Measurements from ENCODE around the gene POLR2B. TPM values are rescaled to one million over a fixed set of nuclear protein-coding genes. Genes with fewer than 3 reads are reported as not detected.

The POLR2B gene
- total RNA-seq, 1 experiment from 2014 or later, result 77.1 TPM

DNA sequence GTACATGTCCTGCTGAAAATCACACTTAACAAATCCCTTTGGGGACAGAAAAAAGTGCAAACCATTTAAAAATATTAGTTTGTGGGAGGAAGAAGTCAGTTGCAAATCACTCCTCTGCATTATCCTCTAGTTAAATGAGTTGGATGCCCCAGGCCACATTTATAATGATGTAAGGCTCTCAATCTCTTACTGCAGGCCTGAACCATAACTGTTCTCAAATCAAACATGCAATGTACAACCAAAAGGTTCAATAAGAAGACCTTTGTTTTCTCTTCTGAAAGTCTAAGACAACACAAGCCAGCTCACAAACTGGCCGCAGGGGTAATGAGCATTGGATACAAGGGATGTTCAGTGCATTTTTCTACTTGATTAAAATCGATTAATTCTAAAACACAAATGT is 91.8 kb downstream of the POLR2B start:
- no peak overlapping the region for H3K4me2 ChIP-seq
- POLR2A ChIA-PET (ENCODE audit: unreplicated experiment), result no interaction called here
- no peak overlapping the region for H3K27ac ChIP-seq
- no peaks in the 10 kb centered on the region for H3K4me1 ChIP-seq (replicated peaks; ENCODE audit: insufficient read depth)
- no peaks in the 10 kb centered on the region for H3K9me2 ChIP-seq (ENCODE audit: insufficient read depth)
- H3K4me3 ChIP-seq, result no peak overlapping the region
- no peaks in the 10 kb centered on the region for H3K79me2 ChIP-seq (ENCODE audit: low read depth)
- H2AFZ ChIP-seq, result no peak overlapping the region
- no peaks in the 10 kb centered on the region for H4K20me1 ChIP-seq (ENCODE audit: insufficient read depth)
- intact Hi-C loops (cut with micrococcal nuclease; ENCODE audit: unreplicated experiment), result no loop called here
- no peaks in the 10 kb centered on the region for H3K9me3 ChIP-seq (ENCODE audit: insufficient read depth, low read depth)
- TF ChIP-seq, protein P1, sequence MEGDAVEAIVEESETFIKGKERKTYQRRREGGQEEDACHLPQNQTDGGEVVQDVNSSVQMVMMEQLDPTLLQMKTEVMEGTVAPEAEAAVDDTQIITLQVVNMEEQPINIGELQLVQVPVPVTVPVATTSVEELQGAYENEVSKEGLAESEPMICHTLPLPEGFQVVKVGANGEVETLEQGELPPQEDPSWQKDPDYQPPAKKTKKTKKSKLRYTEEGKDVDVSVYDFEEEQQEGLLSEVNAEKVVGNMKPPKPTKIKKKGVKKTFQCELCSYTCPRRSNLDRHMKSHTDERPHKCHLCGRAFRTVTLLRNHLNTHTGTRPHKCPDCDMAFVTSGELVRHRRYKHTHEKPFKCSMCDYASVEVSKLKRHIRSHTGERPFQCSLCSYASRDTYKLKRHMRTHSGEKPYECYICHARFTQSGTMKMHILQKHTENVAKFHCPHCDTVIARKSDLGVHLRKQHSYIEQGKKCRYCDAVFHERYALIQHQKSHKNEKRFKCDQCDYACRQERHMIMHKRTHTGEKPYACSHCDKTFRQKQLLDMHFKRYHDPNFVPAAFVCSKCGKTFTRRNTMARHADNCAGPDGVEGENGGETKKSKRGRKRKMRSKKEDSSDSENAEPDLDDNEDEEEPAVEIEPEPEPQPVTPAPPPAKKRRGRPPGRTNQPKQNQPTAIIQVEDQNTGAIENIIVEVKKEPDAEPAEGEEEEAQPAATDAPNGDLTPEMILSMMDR (conservative IDR thresholded peaks at IDR 0.05), result no peak
- no peak for TF ChIP-seq EZH2 (IDR thresholded peaks at IDR 0.05; ENCODE audit: low read depth)
- no peak for DNase-seq
- no TSS peak for BruUV-seq (replicated peaks)
- no peaks in the 10 kb centered on the region for H3K27me3 ChIP-seq (ENCODE audit: insufficient read depth, low read depth)
- no peaks in the 10 kb centered on the region for H3K36me3 ChIP-seq (ENCODE audit: low read depth)
- no peaks in the 10 kb centered on the region for H3F3A ChIP-seq (ENCODE audit: insufficient read depth, low read depth)
- CTCF ChIA-PET, result no interaction called here

DNA sequence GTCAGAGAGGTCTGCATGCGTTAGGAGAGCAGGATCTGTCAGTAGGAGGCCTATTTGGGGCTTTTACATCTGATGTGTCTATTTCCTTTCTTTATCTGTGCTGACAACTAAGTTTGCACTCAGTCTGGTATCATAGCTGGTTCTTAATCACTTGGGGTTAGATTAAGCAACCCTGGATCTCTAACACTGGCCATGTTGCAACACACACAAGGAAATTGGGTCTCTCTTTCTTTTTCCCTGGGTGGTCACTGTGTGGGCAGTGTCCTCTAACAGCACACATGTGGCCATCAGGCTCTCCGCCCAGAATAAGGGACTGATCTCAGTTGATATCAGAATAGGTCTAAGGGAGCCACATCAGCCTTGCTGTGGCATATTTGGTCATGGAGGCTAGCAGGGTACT is 92.6 kb downstream of the POLR2B start:
- H2AFZ ChIP-seq, result no peak overlapping the region
- no peak for TF ChIP-seq EZH2 (IDR thresholded peaks at IDR 0.05; ENCODE audit: low read depth)
- TF ChIP-seq, protein P1 (conservative IDR thresholded peaks at IDR 0.05), result no peak
- no TSS peak for BruUV-seq (replicated peaks)
- CTCF ChIA-PET, result no interaction called here
- no peaks in the 10 kb centered on the region for H3K79me2 ChIP-seq (ENCODE audit: low read depth)
- no peak for DNase-seq
- H3K4me1 ChIP-seq (replicated peaks; ENCODE audit: insufficient read depth), result no peaks in the 10 kb centered on the region
- H4K20me1 ChIP-seq (ENCODE audit: insufficient read depth), result no peaks in the 10 kb centered on the region
- H3K4me3 ChIP-seq, result no peak overlapping the region
- H3K27me3 ChIP-seq (ENCODE audit: insufficient read depth, low read depth), result no peaks in the 10 kb centered on the region
- POLR2A ChIA-PET (ENCODE audit: unreplicated experiment), result no interaction called here
- H3K9me3 ChIP-seq (ENCODE audit: insufficient read depth, low read depth), result no peaks in the 10 kb centered on the region
- no peaks in the 10 kb centered on the region for H3K36me3 ChIP-seq (ENCODE audit: low read depth)
- intact Hi-C loops (cut with micrococcal nuclease; ENCODE audit: unreplicated experiment), result no loop called here
- no peaks in the 10 kb centered on the region for H3K9me2 ChIP-seq (ENCODE audit: insufficient read depth)
- H3F3A ChIP-seq (ENCODE audit: insufficient read depth, low read depth), result no peaks in the 10 kb centered on the region
- no peak overlapping the region for H3K4me2 ChIP-seq
- H3K27ac ChIP-seq, result no peak overlapping the region

DNA sequence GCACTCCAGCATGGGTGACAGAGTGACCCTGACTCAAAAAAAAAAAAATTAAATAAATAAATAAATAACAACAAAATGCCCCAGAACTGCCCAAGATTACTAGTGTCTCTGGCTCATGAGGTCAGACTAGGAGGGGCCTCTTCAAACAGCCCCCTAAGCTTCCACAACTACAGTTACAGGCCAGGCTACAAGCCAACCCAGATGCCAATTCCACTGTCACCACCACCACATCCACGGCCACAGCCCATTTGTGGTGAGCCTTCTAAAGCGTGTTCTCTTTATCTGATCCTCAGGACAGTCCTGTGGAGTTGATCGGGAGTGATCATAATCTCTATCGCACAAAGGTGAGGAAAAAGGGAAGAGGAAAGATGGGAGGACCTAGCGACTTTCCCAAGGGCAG is 94.9 kb downstream of the POLR2B start:
- H3K4me3 ChIP-seq, result no peak overlapping the region
- no peak overlapping the region for H2AFZ ChIP-seq
- H3K9me3 ChIP-seq (ENCODE audit: insufficient read depth, low read depth), result no peaks in the 10 kb centered on the region
- POLR2A ChIA-PET (ENCODE audit: unreplicated experiment), result no interaction called here
- H3K4me1 ChIP-seq (replicated peaks; ENCODE audit: insufficient read depth), result no peaks in the 10 kb centered on the region
- no peak overlapping the region for H3K27ac ChIP-seq
- no peaks in the 10 kb centered on the region for H3F3A ChIP-seq (ENCODE audit: insufficient read depth, low read depth)
- no peak for DNase-seq
- TF ChIP-seq EZH2 (IDR thresholded peaks at IDR 0.05; ENCODE audit: low read depth), result no peak
- TF ChIP-seq, protein P1 (conservative IDR thresholded peaks at IDR 0.05), result no peak
- CTCF ChIA-PET, result no interaction called here
- no peaks in the 10 kb centered on the region for H4K20me1 ChIP-seq (ENCODE audit: insufficient read depth)
- no peak overlapping the region for H3K4me2 ChIP-seq
- H3K27me3 ChIP-seq (ENCODE audit: insufficient read depth, low read depth), result no peaks in the 10 kb centered on the region
- intact Hi-C loops (cut with micrococcal nuclease; ENCODE audit: unreplicated experiment), result no loop called here
- H3K79me2 ChIP-seq (ENCODE audit: low read depth), result no peaks in the 10 kb centered on the region
- H3K9me2 ChIP-seq (ENCODE audit: insufficient read depth), result no peaks in the 10 kb centered on the region
- H3K36me3 ChIP-seq (ENCODE audit: low read depth), result no peaks in the 10 kb centered on the region
- BruUV-seq (replicated peaks), result no TSS peak

All from PC-9 (cell line).